Measurements from ENCODE around the gene TRABD2A. TPM values are rescaled to one million over a fixed set of nuclear protein-coding genes. Genes with fewer than 3 reads are reported as not detected.

TRABD2A gene
- total RNA-seq, 1 donor from 2014 or later = 4.5 TPM

DNA sequence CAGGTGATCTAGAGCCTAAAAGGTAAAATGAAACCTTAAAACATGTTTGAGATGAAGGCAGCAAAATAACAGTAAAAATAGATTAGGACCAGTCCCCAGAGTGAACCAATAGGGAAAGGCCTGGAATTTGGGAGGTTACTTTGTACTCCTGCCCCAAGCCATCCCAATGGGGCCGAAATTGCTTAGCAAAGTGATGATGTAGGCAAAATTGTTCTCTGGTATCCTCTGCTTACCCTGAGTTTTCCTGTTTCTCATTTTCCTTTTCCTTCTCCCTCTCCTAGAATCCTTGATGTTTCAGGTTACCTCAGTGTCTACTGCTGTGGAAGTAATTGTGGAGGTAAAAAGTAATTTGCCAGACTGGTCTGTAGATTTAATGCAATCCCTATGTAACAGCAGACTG, 92.9 kb downstream of the TRABD2A start:
- no peak for ATAC-seq (ENCODE audit: low read depth)
- Mint-ChIP-seq H3K27me3 (no peaks in the 10 kb centered on the region), H3K36me3 (ENCODE audit: low read depth) (no peaks in the 10 kb centered on the region), H3K27ac (no peak overlapping the region), H3K4me1 (peaks cover 2% of the 10 kb centered on the region), H3K4me3 (no peak overlapping the region), H3K9me3 (no peaks in the 10 kb centered on the region)
- DNase-seq = no peak
- TF ChIP-seq CTCF (IDR thresholded peaks at IDR 0.05) = no peak
- ChIA-PET CTCF (no interaction called here), POLR2A (no interaction called here)
- intact Hi-C loops (cut with micrococcal nuclease) = no loop called here

GRCh38 chr2:84786601-84787000, 94.3 kb downstream of the TRABD2A start:
- Mint-ChIP-seq H3K27me3 (no peaks in the 10 kb centered on the region), H3K4me1 (peaks cover 16% of the 10 kb centered on the region), H3K36me3 (ENCODE audit: low read depth) (no peaks in the 10 kb centered on the region), H3K9me3 (no peaks in the 10 kb centered on the region), H3K27ac (no peak overlapping the region), H3K4me3 (no peak overlapping the region)
- CTCF ChIA-PET = interaction anchor here (1.2 kb wide), 1 partner anchor 45 kb away, joined by 3 read pairs; no protein-coding TSS in a partner anchor
- TF ChIP-seq CTCF (IDR thresholded peaks at IDR 0.05) = no peak
- POLR2A ChIA-PET = no interaction called here
- no peak for ATAC-seq (ENCODE audit: low read depth)
- intact Hi-C loops (cut with micrococcal nuclease) = no loop called here
- DNase-seq = no peak

DNA sequence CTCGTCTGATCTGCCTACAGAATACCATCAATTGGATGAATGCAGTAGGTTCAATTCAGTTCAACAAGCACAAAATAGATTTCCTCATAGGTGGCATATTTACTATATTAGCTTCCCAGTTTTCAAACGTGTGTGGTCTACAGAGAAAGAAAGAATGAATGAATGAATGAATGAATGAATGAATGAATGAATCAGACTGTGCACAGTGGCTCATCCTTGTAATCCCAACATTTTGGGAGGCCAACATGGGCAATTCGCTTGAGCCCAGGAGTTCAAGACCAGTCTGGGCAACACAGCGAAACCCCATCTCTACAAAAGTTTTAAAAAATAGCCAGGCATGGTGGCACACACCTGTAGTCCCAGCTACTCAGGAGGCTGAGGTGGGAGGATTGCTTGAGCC, 94.9 kb downstream of the TRABD2A start:
- H3K9me3 Mint-ChIP-seq = no peaks in the 10 kb centered on the region
- POLR2A ChIA-PET = no interaction called here
- ATAC-seq (ENCODE audit: low read depth) (no peak), DNase-seq (no peak)
- no peaks in the 10 kb centered on the region for H3K36me3 Mint-ChIP-seq (ENCODE audit: low read depth)
- CTCF ChIA-PET = interaction anchor here (1.2 kb wide), 1 partner anchor 44 kb away, joined by 3 read pairs; no protein-coding TSS in a partner anchor
- H3K4me3 Mint-ChIP-seq = no peak overlapping the region
- peaks cover 23% of the 10 kb centered on the region for H3K4me1 Mint-ChIP-seq
- intact Hi-C loops (cut with micrococcal nuclease) = no loop called here
- no peaks in the 10 kb centered on the region for H3K27me3 Mint-ChIP-seq
- H3K27ac Mint-ChIP-seq = no peak overlapping the region
- no peak for TF ChIP-seq CTCF (IDR thresholded peaks at IDR 0.05)

- CTCF ChIA-PET = no interaction called here
- TF ChIP-seq CTCF (IDR thresholded peaks at IDR 0.05) = no peak
- intact Hi-C loops (cut with micrococcal nuclease) = loop anchor here (2.0 to 5.0 kb wide), 2 partner anchors 34 to 99 kb away; partner anchors contain the start of gene TRABD2A
- Mint-ChIP-seq H3K27me3 (no peaks in the 10 kb centered on the region), H3K27ac (peak overlapping the region; percentile 78), H3K4me3 (peak overlapping the region; percentile 29), H3K4me1 (peaks cover 37% of the 10 kb centered on the region), H3K36me3 (ENCODE audit: low read depth) (no peaks in the 10 kb centered on the region), H3K9me3 (peaks cover 2% of the 10 kb centered on the region)
- POLR2A ChIA-PET = interaction anchor here (0.6 kb wide), 1 partner anchor 124 kb away, joined by 6 read pairs; no protein-coding TSS in a partner anchor
- DNase-seq = no peak
- ATAC-seq (ENCODE audit: low read depth) = no peak
These were observed 98.0 kb downstream of the TRABD2A start for GRCh38 chr2:84782717-84783442.

DNA sequence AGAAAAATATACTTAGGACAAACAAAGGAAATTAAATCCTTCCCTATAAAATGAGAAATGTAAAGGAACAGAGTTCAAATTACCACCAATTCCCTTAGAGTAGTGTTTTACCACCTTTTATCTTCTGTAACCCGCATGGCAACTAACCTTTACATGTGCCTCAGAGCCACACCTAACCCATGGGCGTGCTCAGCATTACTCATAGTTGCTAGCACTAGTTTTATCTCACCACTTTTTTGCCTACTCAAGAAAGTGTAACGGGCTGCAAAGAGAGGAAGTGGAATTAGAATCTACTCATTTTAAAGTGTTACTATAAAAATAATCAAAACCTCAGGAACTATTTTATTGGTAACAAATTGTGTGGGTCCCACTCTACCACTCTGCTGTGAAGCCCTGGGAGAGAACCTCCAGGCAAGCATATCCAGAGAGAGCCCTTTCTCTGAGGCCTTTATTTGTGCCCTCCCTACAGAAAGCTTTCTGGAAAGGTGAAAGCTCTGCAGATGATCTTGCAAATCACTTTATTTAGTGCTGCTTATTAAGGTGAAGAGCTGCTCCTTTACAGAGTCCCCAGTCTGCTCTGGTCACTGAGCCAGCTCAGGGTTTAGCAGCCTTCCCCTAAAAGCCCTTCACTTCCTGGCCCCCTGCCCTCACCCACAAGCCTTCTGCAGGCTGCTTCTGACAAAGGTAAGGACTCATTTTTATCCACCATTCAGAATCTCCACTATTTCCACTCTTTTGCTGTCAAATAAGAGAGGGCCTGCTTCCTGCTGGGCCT, 98.8 kb downstream of the TRABD2A start:
- DNase-seq = no peak
- POLR2A ChIA-PET = no interaction called here
- peak overlapping the region; percentile 28 for H3K4me3 Mint-ChIP-seq

More for the DNA sequence above, 98.8 kb downstream of the TRABD2A start:
- peak overlapping the region; percentile 78 for H3K27ac Mint-ChIP-seq
- H3K9me3 Mint-ChIP-seq = peaks cover 2% of the 10 kb centered on the region
- intact Hi-C loops (cut with micrococcal nuclease) = loop anchor here (2.0 to 5.0 kb wide), 2 partner anchors 35 to 100 kb away; partner anchors contain the start of gene TRABD2A
- no peaks in the 10 kb centered on the region for H3K27me3 Mint-ChIP-seq
- ATAC-seq (ENCODE audit: low read depth) = peak; percentile 99
- H3K36me3 Mint-ChIP-seq (ENCODE audit: low read depth) = no peaks in the 10 kb centered on the region
- CTCF ChIA-PET = interaction anchor here (1.5 kb wide), 1 partner anchor 144 kb away, joined by 4 read pairs; no protein-coding TSS in a partner anchor
- H3K4me1 Mint-ChIP-seq = peaks cover 37% of the 10 kb centered on the region
- no peak for TF ChIP-seq CTCF (IDR thresholded peaks at IDR 0.05)
